GM15510 (cell line): ENCODE measurements around the gene TMC8.

Experiments used
- POLR2A ChIP-seq: IDR thresholded peaks from 3 replicates; pipeline ENCODE4 v1.6.1; 2011; ENCODE audit warnings: borderline replicate concordance; ENCODE audit not compliant: insufficient read length; ENCODE audit errors: extremely low read depth

The TMC8 gene

DNA sequence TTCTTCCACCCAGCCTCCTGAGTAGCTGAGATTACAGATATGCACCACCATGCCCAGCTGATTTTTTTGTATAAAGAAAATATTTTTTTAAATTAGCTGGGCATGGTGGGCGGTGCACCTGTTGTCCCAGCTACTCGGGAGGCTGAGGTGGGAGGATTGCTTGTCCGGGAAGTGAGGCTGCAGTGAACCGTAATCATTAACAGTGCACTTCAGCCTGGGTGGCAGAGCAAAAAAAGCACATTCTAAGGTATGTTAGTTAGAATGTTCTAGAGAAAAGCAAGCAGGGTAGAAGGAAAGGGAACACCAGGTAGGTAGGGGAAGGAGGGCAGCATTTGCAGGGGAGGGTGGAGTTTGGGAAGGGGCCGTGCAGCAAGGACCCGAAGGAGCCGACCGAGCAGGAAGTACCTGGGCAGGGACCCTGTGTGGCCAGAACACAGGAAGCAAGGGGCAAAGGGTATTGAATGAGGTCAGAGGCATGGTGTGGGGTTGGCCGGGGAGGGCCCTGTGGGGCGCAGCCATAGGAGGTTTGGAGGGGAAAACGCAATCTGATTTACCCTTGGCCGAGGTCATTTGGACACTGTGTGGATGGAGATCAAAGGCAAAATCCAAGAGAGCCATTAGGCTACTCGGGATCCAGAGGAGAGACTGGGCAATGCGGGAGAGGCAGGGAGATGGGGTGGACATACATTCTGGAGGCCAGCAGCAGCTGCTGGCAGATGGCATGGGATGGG lies 17.9 kb downstream of the TMC8 start:
- TF ChIP-seq POLR2A: no peak

DNA sequence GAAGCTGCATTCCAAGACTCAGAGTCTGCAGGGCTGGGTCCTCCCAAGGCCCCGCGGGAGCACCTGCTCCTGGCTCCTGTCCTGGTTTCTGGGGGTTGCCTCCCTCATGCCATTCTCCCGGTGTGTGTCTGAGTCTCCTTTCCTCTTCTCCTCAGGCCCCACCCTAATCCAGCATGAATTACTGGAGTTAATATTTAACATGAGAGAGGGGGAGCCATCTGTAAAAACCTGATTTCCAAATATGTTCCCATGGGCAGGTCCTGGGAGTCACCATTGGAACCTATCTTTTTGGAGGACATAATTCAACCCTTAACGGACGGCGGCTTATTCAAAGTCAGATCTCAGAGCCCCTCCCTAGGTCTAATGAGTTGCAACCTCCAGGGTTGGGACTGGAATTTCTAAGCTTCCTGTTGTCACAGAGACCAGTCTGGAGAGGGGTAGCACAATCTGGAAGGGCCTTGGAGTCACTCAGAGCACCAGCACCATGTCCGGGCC lies 21.0 kb downstream of the TMC8 start:
- no peak for TF ChIP-seq POLR2A

DNA sequence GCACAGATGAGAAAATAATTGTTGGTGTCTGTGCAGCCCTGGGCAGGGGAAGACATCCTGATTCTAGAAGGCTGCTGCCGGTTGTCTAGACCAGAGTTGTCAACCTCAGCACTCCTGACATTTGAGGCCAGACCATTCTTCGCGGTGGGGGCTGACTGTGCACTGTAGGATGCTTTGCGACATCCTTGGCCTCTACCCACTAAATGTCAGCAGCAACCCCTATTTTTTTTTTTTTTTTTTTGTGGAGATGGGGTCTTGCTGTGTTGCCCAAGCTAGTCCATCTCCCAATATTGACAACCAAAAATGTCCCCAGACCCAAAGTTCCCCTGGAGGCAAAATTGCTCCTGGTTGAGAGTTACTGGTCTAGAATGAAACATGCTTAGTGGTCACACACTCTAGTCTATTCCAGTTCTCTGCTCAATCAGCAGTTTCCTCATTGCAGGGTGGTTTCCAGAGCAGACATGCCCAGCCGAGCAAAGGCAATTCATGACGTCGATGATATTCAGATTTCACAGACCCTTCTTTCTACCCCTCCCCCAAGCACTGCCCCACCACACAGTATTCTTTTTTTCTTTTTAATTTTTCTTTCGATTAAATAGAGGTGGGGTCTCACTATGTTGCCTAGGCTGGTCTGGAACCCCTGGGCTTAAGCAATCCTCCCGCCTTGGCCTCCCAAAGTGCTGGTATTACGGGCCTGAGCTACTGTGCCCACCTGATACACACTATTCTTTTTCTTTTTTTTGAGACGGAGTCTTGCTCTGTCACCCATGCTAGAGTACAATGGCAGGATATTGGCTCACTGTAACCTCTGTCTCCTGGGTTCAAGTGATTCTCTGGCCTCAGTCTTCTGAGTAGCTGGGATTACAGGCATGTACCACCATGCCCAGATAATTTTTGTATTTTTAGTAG lies 24.6 kb downstream of the TMC8 start:
- TF ChIP-seq POLR2A: peak; percentile 25

DNA sequence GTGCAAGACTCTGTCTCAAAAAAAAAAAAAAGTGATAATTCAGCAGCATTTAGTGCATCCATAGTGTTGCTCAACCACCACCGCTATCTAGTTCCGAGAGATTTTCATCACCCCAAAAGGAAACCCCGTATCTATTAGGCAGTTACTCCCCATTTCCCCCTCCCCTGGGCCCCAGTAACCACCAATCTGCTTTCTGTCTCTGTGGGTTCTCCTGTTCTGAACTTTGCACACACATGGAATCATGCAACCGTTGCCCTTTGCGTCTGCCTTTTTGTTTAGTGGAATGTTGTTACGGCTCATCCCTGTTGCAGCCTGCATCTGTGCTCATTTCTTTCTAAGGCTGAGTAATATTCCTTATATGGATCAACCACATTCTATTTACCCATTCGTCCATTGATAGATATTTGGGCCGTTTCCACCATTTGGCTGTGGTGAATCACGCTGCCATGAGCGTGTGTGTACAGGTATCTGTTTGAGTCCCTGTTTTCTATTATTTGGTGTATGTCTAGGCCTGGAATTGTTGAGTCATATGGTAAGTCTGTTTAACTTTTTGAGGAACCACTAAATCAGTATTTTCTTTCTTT lies 29.1 kb downstream of the TMC8 start:
- no peak for TF ChIP-seq POLR2A

DNA sequence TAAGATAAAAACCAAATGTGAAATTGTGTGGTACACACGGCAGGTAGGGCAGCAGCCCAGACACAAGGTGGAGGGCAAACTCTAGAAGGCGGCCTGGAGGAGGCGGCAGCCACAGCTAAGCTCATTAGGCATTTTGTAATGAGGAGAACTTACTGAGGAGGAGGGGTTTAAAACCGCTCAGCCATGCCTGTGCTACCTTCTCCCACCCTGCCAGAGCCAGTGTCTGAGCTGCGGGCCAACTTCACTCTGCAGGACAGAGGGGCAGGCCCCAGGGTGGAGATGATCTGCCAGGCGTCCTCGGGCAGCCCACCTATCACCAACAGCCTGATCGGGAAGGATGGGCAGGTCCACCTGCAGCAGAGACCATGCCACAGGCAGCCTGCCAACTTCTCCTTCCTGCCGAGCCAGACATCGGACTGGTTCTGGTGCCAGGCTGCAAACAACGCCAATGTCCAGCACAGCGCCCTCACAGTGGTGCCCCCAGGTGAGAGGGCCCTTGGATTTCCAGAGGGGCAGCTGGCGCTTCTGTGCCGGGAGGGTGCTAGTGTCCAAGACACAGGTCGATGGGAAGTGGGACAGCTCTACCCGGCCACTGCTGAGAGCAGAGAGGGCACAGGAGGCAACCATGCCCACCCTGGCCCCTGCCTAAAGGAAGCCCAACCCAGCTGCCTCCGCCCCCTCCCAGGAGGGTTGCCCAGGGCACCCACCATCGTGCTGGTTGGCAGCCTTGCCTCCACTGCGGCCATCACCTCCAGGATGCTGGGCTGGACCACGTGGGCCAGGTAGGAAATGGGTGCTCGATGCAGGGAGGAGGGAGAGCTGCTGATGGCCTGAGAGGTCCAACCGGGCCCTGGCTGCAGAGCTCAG lies 33.5 kb downstream of the TMC8 start:
- no peak for TF ChIP-seq POLR2A

DNA sequence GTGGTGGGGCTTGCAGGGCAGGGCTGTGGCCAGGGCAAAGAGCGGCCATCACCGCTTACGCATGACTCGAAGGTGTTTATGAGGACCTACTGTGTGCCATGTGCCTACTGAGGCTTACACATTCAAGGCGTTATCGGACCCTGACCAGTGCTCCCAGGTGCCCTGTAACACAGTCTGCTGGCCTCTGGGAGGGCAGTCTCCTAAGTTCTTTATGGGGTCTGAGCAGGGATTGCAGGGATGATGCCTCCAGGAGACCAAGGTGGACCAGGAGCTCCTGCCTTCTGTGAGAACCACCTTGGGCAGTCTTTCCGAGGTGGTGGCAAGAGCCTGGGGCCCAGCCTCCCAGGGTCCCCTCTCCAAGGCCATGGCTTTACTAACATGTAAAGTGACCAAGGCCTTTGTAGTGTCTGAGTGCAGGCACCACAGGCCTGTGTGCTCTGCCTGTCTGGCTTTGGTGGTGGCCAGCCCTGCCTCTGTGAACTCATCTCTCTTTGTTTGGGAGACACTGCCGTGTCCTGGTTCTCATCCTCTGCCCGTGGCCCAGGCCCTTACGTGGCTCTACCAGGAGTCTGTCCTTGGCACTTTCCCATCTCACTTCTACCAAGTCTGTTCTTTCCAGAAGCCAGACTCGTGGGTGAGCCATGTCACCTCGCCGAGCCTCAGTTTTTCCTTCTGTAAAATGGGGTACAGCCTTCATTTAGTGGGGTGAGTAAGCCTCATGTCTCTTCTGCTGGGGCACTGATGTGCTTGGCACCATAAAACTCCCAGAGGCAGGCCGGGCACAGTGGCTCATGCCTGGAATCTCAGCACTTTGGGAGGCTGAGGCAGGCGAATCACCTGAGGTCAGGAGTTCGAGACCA lies 34.4 kb downstream of the TMC8 start:
- no peak for TF ChIP-seq POLR2A

DNA sequence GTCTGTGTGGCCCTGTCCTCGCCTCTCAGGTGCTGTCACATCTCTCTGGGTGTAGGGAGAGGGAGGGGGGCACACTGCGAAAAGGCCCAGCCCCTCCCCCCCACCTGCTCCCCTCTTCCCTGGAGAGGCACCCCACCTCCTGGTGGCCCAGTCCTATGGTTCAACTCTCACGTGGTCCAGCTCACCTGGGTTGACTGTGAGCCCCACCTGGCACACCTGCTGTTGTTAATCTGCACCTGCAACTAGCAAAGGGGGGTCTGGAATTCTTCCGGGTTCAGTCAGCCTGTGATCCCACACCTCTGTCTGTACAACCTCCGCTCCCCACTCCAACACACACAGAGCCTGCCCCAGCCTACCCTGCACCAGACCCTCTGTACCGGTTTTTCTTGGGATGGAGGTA lies 35.8 kb downstream of the TMC8 start:
- TF ChIP-seq POLR2A: no peak

DNA sequence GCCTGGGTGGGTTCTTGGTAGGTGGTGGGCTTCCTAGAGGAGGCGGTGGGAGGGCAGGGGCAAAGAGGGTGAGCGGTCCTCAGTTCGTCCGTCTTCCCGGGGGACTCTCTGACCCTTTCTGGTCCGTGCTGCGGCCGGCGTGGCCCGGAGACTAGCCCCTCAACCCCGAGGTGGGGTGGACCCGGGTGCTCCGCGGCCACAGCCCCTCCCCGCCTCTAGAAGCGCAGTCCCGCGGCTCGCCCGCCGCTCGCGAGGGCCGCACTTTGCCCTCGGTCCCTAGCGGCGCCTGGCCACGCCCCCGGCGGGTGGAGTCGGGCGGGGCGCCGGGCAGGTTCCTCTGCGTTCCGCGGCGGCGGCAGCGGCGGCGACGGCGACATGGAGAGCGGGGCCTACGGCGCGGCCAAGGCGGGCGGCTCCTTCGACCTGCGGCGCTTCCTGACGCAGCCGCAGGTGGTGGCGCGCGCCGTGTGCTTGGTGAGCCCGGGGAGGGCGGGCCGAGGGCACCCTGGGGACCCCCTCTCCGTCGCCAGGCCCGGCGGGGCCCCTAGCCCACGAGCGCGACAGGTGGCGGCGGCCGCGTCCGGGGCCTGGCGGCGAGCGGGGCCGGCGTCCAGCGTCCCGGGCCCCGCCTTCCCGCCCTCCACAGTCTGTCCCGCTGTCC lies 37.8 kb downstream of the TMC8 start, which contains the start of gene SYNGR2:
Gene SYNGR2, plus strand, starts transcription at position 340 of the 661 bp plus-strand sequence. Its CDS starts 36 bp downstream, at position 376.
- peak; percentile 89 for TF ChIP-seq POLR2A

DNA sequence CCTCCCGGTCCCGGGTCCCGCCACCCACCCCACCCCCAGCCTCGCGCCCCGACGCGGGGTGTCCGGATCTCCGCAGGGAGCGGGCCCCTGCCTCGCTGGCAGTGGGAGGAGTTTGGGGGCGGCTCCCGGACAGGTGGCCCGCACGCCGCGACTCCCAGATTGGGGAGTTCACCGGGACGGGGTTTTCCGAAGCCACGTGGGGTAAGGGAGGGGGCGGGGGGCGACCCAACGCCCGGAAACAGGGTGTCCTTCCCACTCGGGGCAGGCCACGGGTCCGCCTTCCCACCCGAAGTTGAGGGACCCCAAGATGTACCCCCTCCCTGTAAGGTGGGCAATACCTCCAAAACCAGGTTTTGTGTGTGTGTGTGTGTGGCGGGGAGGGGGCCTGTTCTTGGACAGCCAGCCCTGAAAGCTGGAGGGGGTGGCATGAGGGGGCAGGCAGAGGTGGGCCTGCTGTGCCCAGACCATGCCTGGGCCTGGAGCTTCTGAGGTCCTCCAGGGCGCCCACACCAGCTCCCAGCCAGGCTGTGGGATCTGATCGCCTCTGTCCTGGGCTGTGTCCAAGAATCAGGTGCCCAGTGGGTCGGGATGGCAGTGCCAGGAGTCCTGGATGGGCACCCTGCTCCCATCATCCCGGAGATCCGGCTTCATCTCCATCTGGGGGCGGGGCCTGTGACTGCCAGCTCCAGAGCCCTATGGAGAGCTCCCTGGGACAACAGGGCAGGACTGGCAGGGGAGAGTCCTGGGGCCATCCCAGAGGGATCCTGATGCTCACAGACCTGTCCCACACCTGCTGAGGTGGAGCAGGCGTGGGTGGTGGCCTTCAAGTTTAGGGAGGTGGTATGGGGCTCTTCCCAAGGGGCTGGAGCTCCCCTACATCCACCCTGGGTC lies 38.6 kb downstream of the TMC8 start:
- no peak for TF ChIP-seq POLR2A

DNA sequence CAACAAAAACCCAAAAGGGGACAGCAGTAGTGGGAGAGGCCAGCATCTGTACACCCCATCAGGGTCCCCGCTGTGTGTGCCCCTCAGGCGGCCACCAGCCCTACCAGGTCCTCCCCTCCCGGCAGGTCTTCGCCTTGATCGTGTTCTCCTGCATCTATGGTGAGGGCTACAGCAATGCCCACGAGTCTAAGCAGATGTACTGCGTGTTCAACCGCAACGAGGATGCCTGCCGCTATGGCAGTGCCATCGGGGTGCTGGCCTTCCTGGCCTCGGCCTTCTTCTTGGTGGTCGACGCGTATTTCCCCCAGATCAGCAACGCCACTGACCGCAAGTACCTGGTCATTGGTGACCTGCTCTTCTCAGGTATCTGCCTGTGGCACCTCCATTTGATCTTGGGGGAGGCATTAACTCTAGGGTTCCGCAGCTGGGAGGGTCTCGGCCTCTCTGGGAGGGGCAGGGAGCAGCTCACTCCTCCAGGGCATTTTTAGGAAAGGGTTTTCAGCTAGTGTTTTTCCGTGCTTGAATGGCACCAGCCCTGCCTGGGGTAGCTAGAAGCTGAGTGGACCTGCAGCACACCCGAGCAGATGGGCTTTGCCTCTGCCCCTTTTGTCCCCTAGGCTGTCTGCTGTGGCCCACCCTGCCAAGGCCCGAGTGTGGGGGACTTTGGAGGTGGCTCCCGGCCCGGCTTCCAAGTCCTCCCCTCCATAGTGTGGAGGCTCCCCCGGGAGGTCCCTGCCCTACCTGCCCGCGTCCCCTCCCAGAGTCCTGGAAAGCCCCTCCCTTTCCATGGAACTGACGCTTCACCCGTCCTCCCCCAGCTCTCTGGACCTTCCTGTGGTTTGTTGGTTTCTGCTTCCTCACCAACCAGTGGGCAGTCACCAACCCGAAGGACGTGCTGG lies 40.4 kb downstream of the TMC8 start:
- no peak for TF ChIP-seq POLR2A
